HepG2 (cell line): ENCODE data around the gene LLGL2.

ENCODE experiments used
- CTCF ChIP-seq: sonication (generic); formaldehyde crosslinking; IDR thresholded peaks from 2 replicates; pipeline ENCODE4 v1.5.0; 2020; ENCODE audit warnings: mild to moderate bottlenecking, missing genetic modification reagents, moderate library complexity
- EZH2 ChIP-seq: conservative IDR thresholded peaks from 2 replicates; pipeline ENCODE4 v1.6.1; 2012; ENCODE audit warnings: mild to moderate bottlenecking, low read depth, low read length, moderate library complexity
- MAZ ChIP-seq, 2 experiments: sonication (generic) in 1 of 2; formaldehyde crosslinking in 1 of 2; IDR thresholded peaks; 2 replicates each; pipeline versions ENCODE4 v1.5.0 to v1.6.1; 2012 to 2020; ENCODE audit warnings: low read depth in 2 of 2, mild to moderate bottlenecking in 2 of 2, borderline replicate concordance in 1 of 2, improper control_type of control experiment in 1 of 2, low read length in 1 of 2, missing genetic modification reagents in 1 of 2, moderate library complexity in 1 of 2
- PRPF4 ChIP-seq: fragments of 200-400 bp; formaldehyde crosslinking; IDR thresholded peaks from 2 replicates; pipeline ENCODE4 v1.6.1; 2016; ENCODE audit warnings: low read length, low read depth; ENCODE audit not compliant: poor library complexity, severe bottlenecking
- ZNF329 ChIP-seq: sonication (generic); formaldehyde crosslinking; IDR thresholded peaks from 2 replicates; pipeline ENCODE4 v1.9.0; 2021; ENCODE audit warnings: low read depth, mild to moderate bottlenecking, missing genetic modification reagents

GRCh38 chr17:75509528-75510258 is 15.8 kb upstream of the LLGL2 start:
- TF ChIP-seq MAZ (IDR thresholded peaks at IDR 0.05; ENCODE audit: borderline replicate concordance, low read depth, low read length) = no peak
- TF ChIP-seq MAZ (CRISPR knock-in tag; IDR thresholded peaks at IDR 0.05; ENCODE audit: low read depth) = no peak
- TF ChIP-seq CTCF (CRISPR knock-in tag) = no peak
- no peak for TF ChIP-seq ZNF329 (CRISPR knock-in tag)
- TF ChIP-seq EZH2 = no peak
- no peak for TF ChIP-seq PRPF4
